Renal cortex interstitium (tissue), 15 donors: ENCODE results near the gene ST6GALNAC4. TPM values are rescaled to one million over a fixed set of nuclear protein-coding genes. Genes with fewer than 3 reads are reported as not detected.

Experiments
- DNase-seq, 11 donors: peaks; one replicate each; pipeline ENCODE4 v3.0.0-alpha.2; 2013; ENCODE audit warnings: low read depth in 9 of 11, low spot score in 4 of 11; ENCODE audit errors: extremely low read depth in 1 of 11
- long read RNA-seq, 16 experiments: transcript quantifications; one replicate each; lab custom pipeline, GENCODE V29; 2026
- polyA plus RNA-seq, 3 donors: library from polyadenylated mRNA; unstranded; fragments of 120-200 nt; gene quantifications; one replicate each; pipeline ENCODE4 v1.2.1, GENCODE V29; 2013; ENCODE audit not compliant: insufficient read length in 3 of 3

The ST6GALNAC4 gene, protein sequence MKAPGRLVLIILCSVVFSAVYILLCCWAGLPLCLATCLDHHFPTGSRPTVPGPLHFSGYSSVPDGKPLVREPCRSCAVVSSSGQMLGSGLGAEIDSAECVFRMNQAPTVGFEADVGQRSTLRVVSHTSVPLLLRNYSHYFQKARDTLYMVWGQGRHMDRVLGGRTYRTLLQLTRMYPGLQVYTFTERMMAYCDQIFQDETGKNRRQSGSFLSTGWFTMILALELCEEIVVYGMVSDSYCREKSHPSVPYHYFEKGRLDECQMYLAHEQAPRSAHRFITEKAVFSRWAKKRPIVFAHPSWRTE
- 10 to 100 TPM in 2 of 3 donors, 1 to 10 TPM in 1; 9.8 to 16.3 (median 13.1) TPM for polyA plus RNA-seq
- long read RNA-seq, donor 1, partial matches to known transcripts = 0 of 5 reads
- long read RNA-seq, donor 1, other reads (novel, unspliced or antisense) = 0 of 5 reads
- long read RNA-seq, donor 2, partial matches to known transcripts = 0 of 4 reads
- long read RNA-seq, donor 2, other reads (novel, unspliced or antisense) = 0 of 4 reads
- long read RNA-seq, donor 3, transcript ST6GALNAC4-201 (6 exons, 1,691 nt) = major isoform, 6 of 6 reads
- long read RNA-seq, donor 3, partial matches to known transcripts = 0 of 6 reads
- long read RNA-seq, donor 3, other reads (novel, unspliced or antisense) = 0 of 6 reads
- long read RNA-seq, donor 4, partial matches to known transcripts = 0 of 3 reads
- long read RNA-seq, donor 4, other reads (novel, unspliced or antisense) = 0 of 3 reads
- long read RNA-seq, donor 5 = 0 reads
- long read RNA-seq, donor 6, partial matches to known transcripts = 0 of 2 reads
- long read RNA-seq, donor 6, other reads (novel, unspliced or antisense) = 0 of 2 reads
- long read RNA-seq, donor 7, partial matches to known transcripts = 0 of 5 reads
- long read RNA-seq, donor 7, other reads (novel, unspliced or antisense) = 0 of 5 reads
- long read RNA-seq, donor 8, transcript ST6GALNAC4-201 (6 exons, 1,691 nt) = major isoform, 8 of 10 reads
- long read RNA-seq, donor 8, partial matches to known transcripts = 0 of 10 reads
- long read RNA-seq, donor 8, other reads (novel, unspliced or antisense) = 0 of 10 reads
- long read RNA-seq, donor 9, transcript ST6GALNAC4-201 (6 exons, 1,691 nt) = major isoform, 5 of 5 reads
- long read RNA-seq, donor 9, partial matches to known transcripts = 0 of 5 reads
- long read RNA-seq, donor 9, other reads (novel, unspliced or antisense) = 0 of 5 reads
- long read RNA-seq, donor 10, partial matches to known transcripts = 0 of 5 reads
- long read RNA-seq, donor 10, other reads (novel, unspliced or antisense) = 0 of 5 reads
- long read RNA-seq, donor 11, partial matches to known transcripts = 0 of 2 reads
- long read RNA-seq, donor 11, other reads (novel, unspliced or antisense) = 0 of 2 reads
- long read RNA-seq, donor 12, partial matches to known transcripts = 0 of 4 reads
- long read RNA-seq, donor 12, other reads (novel, unspliced or antisense) = 0 of 4 reads
- long read RNA-seq, donor 13 = 0 reads
- long read RNA-seq, donor 14, partial matches to known transcripts = 0 of 3 reads
- long read RNA-seq, donor 14, other reads (novel, unspliced or antisense) = 0 of 3 reads
- long read RNA-seq, donor 15, partial matches to known transcripts = 0 of 5 reads
- long read RNA-seq, donor 15, other reads (novel, unspliced or antisense) = 0 of 5 reads
- long read RNA-seq, donor 16, transcript ST6GALNAC4-201 (6 exons, 1,691 nt) = major isoform, 9 of 12 reads
- long read RNA-seq, donor 16, partial matches to known transcripts = 0 of 12 reads
- long read RNA-seq, donor 16, other reads (novel, unspliced or antisense) = 0 of 12 reads

DNA sequence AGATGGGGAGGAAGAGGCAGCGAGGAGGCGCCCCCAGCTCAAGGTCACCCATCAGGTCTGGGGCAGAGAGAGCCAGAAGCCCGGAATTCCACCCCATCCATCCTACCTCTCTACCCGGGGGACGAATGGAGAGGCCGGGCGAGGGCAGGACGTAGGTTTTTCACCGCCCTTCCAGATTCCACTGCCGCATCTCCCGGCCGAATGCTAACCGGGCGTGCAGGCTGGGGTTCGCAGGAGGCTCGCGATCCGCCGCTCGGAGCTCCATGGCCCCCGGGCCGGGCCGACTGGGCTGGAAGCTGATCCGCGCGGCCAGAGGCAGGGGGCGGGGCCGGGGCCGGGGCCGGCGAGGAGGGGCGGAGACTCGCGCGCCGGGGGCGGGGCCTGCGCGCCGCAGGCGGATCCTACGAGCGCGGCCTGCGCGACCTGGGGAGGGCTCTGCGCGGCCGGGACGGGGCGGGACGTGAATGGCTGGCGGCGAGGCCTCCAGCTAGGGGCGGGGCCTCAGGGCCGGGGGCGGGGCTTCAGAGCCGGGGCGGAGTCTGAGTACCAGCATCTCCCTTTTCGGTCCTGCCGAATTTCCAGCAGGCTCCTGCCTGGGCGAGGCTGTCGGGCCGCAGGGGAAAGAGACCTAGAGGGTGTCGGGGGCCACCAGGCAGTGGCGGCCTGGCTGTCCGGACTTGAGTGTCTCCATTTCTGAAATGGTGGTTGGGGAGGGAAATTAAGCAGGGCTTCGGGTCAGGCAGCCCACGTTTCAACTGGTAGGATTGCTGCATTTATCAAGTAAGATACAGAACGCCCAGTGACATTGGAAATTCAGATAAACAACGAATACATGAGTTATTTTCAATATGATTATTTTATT is at the start of gene ST6GALNAC4:
ST6GALNAC4 (minus strand) TSS at position 322 of the 862 bp plus-strand sequence. CDS start 622 bp downstream, outside the sequence.
- DNase-seq = peak in 7 of 11 donors; percentile 80 to 89 (median 84)

DNA sequence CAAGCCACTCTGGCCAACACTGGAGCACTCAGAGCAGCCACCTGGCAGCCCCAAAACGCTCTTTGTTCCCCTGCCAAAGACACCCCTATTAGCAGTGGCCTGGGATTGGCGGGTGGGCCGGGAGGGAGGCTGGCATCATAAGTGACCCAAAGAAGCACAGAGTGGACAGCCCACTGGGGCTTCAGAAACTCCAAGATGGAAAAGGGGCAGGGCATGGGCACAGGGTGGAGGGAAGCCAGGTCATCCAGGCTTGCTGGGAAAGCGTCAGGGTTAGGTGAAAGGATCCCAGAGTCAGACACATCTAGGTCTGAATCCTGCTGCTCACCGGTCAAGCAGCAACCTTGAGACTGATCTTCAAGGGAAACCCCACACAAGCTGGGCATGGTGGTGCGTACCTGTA is 49.1 kb upstream of the ST6GALNAC4 start:
- no peak for DNase-seq

DNA sequence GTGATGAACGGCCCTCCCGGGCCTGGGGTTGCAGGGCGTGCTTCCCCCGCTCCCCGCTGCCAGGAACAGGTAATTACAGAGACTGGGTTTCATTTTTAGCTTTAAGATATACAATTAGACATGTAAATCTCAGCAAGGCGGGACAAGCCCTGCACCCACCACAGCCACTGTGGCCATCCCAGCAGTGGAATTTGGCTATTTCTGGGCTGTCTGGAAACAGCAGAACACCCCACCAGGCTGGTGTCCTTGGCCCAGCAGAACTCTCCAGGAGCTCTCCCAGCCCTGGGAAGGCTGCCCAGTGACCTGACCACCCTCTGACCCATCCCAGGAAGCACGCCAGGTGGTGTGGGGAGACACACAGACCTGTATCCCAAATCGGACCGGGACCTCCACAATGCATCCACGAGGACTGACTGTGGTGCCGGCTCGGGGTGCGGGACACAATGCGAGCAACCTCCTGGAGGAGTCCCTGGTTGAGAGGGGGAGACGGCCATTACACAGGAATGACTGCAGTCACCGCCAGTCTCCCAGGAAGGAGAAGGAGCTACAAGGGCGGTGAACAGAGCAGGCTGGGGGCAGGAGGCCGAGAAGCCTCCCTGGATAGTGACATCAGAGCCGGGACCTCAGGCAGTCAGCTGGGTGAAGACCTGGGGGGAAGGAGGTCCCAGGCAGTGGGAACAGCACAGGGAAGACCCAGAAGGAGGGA is 46.7 kb upstream of the ST6GALNAC4 start:
- no peak for DNase-seq

DNA sequence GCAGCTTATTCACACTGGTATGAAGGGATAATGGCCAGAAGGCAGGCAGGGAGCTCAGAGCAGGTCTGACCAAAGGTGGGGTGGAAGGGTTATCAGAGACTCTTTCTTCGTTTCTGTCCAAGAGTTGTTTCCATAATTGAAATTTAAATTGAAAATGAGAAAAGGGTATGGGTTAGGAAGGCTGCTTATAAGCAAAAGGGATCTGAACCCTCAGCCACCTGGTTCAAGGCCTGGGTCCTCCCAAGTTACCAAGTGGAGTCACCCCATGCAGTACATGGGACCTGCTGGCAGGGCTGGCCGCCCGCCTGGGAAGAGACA is 46.2 kb upstream of the ST6GALNAC4 start:
- DNase-seq = no peak

DNA sequence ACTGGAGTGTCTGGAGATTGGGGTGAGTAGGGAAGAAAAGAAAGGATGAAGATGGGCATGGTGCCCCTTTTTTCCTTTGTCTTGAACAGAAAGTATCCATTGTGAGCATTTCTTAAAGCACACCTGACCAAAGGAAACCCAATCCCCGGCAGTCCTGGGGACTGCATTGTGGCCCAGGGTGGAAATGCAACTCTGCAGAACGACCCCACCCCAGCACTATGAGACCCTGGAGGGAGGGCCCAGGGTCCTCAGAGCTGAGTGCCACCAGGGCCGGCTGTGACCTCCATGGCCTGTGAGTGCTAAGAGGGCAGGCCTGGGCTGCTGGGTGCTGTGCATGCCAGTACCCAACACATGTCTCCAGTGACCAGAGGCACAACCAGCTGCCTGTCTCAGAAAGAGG is 45.4 kb upstream of the ST6GALNAC4 start:
- no peak for DNase-seq

DNA sequence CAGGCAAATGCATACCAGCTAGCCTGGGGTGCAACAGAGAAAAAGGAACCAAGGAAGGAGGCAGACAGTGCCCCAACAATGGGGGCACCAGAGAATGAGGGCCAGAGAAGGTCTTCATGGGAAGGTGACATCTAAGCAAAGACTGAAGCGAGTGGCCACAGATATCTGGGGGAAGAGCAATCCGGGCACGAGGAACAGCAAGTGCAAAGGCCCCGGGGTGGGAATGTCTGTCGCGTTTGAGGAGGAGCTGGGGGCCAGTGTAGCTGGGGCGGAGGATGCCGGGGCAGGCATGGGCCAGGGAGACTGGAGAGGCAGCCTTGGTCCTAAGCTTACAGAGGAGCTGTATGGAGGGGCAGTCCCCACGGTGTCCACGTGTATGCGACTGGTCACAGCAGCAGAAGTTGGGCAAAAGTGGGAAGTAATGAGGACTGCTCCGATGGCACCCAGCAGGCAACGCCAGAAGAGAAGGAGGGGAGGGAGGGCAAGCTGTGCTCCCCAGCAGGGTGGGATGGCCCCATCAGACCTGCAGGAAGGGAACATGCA is 44.8 kb upstream of the ST6GALNAC4 start:
- no peak for DNase-seq

DNA sequence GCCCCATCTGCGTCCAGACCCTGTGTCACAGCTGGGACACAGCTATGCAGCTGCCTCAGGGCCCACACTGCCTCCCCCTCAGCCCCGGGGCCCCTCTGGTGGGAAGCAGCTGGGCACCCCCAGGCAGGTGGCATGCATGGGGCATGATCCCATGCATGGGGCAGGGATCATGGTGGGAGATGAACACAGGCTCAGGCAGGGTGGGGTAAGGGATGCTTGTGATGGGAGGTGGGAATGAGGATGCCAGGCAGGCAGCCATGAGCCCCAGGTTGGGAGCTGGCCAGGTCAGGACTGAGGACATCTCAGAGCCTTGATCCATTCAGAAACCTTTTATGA is 44.3 kb upstream of the ST6GALNAC4 start:
- no peak for DNase-seq

DNA sequence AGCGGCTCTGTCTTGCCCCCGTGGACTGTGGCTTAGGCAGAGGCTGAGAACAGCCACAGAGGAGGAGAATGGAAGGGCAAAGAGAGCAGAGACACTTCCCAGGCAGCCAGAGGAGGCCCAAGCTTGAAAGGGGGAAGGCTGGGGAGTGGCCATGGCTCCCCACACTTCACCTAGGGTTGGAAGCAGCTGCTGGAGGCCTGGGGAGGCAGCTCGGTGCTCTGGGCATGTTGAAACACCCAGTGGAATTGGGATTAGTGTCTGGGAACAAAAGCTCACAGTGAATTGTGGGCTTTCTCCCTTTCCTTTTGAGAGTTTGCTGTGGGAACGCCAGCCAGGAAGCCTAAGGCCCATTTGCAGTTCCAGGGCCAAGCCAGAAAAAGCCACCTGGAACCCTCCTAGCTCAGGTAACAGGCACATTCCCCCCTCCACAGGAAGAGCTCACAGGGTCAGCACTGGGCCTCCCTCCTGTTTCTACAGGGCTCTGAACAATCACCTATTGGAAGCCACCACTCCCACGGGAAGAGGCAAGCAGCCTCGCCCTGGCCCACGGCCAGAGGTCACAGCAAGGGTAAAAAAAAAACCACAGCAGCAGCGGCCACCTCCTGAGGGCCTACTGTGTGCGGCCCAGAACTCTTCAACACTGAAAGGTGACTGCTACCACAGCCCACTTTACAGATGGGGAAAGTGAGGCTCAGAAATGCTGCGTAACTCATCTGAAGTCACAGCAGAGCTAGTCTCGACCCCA is 43.7 kb upstream of the ST6GALNAC4 start:
- no peak for DNase-seq

DNA sequence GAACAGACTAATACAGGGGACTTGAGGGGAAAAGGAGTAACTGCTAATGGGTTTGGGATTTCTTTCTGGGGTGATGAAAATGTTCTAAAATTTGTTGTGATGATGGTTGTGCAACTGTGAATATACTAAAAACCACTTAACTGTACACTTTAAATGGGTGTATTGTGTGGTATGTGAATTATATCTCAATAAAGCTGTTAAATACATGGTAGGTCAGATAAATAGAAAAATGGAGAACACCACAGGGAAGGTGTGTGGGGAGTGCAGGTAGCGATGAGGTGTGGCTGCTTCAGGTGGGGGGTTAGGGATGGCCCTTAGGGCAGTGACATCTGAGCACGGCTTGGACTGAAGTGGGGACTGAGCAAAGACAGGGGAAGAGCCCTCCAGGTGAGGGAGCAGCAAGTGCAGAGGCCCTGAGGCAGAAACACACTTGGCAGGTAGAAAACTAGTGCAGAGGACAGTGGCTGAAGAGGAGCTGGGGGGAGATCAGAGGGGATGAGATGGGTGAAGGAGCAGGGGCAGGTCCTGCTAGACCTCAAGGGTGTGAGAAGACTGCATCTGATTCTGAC is 43.1 kb upstream of the ST6GALNAC4 start:
- DNase-seq = no peak

DNA sequence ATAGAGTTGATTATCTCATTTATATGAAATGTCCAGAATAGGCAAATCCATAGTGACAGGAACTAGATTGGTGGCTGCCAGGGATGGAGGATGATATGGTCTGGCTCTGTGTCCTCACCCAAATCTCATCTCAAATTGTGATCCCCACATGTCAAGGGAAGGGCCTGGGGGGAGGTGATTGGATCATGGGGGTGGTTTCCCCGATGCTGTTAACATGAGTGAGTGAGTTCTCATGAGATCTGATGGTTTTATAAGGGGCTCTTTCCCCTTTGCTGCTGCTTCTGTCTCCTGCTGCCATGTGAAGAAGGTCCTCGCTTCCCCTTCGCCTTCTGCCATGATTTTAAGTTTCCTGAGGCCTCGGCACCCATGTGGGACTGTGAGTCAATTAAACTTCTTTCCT is 42.6 kb upstream of the ST6GALNAC4 start:
- DNase-seq = no peak

DNA sequence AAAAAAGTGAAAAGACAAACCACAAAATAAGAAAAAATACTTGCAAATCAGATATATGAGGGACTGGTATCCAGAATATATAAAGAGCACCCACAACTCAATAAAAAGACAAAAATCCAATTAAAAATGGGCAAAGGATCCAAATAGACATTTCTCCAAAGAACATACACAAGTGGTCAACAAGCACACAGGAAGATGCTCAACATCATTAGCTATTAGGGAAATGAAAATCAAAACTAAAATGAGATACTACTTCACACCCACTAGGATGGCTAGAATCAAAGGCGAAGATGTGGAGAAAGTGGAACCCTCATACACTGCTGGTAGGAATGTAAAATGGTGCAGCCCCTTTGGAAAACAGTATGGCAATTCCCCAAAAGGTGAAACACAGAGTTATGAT is 41.9 kb upstream of the ST6GALNAC4 start:
- DNase-seq = no peak

DNA sequence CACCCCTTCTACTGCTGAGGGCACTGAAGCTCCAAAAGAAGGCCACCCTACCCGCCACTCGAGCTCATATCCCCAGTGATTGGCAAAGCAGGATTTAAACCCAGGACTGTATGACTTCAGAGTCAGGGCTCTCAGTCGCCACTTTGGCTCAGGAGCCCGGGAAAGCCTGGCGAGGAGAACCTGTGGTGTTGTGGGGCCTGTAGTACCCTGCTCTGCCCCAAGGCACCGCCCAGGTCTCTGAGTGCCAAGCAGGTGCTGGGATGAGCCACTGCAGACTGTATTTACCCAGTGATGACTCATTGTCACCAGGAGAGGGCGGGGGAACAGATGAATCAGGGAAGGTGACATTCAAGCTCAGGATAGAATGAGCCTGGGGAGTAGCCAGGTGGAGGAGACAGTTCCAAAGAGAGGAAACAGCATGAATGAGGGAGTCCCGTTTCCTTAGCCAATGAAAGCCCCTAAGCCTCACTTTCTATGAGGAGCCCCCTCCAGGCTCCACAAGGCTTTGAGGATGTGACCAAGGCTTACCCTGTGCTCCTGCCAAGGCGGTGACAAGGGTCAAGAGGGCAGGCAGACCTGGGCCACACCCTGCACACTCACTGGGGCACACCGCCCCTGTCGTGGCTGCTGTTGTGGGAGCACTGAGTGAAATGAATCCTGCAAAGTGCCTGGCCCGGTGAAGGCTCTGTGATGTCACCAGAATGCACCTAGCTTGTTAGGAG is 38.6 kb upstream of the ST6GALNAC4 start:
- DNase-seq = no peak

DNA sequence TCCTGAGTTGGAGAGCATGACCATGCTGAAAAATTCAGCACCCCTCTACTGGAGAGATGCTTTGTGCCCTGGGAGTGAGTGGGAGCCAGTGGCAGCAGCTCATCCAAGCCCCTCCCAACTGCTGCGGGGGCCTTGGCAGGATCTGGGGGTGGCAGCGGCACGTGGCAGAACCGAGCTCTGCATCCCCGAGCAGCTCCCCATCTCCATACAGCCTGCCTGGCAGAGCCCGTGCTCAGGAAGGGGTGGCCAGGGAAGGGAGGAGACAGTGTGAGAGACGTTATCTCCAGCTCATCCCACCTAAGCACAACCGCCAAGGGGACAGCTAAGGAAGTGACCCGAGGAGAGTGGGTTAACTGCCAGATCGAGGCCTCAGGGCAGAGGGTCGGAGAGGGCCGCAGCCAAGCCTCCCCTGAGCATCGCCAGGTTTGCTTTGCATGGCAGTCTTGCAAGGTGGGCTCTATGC is 38.0 kb upstream of the ST6GALNAC4 start:
- DNase-seq = no peak

DNA sequence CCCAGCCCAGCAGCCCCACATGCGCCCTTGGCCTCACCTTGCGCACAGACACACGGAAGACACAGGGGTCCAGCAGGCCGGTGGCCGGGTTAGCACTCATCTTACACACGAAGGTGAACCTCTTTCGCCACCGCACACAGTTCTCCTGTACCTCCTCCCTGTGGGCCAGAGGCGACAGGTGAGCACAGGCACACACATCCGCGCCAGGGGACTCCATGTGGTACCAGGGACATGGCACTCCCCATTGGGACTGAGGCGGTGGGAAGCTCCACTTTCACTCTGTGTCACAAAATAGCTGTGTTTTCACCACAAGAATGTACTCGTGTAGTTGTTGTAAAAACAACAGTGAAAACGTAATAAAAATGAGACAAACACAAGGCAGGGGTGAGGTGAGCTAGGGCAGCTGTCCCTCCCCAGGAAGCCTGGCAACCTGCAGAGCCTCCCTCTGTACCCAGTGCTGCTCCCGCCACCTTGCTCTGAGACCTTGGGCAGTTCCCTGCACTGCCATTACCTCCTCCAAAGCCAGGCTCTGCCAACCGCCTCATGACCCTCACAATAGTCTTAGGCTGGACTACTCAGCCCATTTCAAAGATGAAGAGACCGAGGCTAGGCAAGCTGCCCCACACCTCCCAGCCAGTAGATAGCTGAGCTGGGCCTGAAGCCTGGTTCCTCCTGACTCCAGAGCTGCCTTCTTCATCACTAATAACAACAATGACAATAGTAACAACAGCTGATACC is 37.1 kb upstream of the ST6GALNAC4 start:
- DNase-seq = no peak
